K562 (cell line): ENCODE data around the gene BHLHE40. TPM values are rescaled to one million over a fixed set of nuclear protein-coding genes. Genes with fewer than 3 reads are reported as not detected.

ENCODE experiments used
- CEBPG ChIP-seq, 3 experiments: fragments of 200-800 bp in 1 of 3; sonication (Bioruptor generic) in 1 of 3; sonication (generic) in 1 of 3; formaldehyde crosslinking in 1 of 3; IDR thresholded peaks in 2 of 3; conservative IDR thresholded peaks in 1 of 3; 2 replicates each; pipeline versions ENCODE4 v1.6.1 to v1.8.0; 2016 to 2022; ENCODE audit warnings: missing compliant biosample characterization in 2 of 3, missing genetic modification characterization in 2 of 3, mild to moderate bottlenecking in 1 of 3, missing genetic modification reagents in 1 of 3
- E2F3 ChIP-seq: fragments of 250-450 bp; sonication (Bioruptor Pico); IDR thresholded peaks from 2 replicates; pipeline ENCODE4 v1.4.0; 2020; ENCODE audit warnings: mild to moderate bottlenecking
- HDAC8 ChIP-seq: fragments of 450-650 bp; IDR thresholded peaks from 2 replicates; pipeline ENCODE4 v1.6.1; 2016; ENCODE audit warnings: mild to moderate bottlenecking, missing genetic modification characterization, moderate library complexity, missing compliant biosample characterization
- KLF1 ChIP-seq: fragments of 450-650 bp; IDR thresholded peaks from 2 replicates; pipeline ENCODE4 v1.6.1; 2016; ENCODE audit warnings: missing genetic modification characterization, missing compliant biosample characterization
- MAZ ChIP-seq, 2 experiments: fragments of 450-650 bp in 1 of 2; sonication (generic) in 1 of 2; formaldehyde crosslinking; IDR thresholded peaks in 1 of 2; conservative IDR thresholded peaks in 1 of 2; 2 replicates each; pipeline versions ENCODE4 v1.4.0 to v1.5.0; 2020; ENCODE audit warnings: mild to moderate bottlenecking in 1 of 2, missing genetic modification reagents in 1 of 2
- MEF2D ChIP-seq: conservative IDR thresholded peaks from 2 replicates; pipeline ENCODE4 v1.6.1; 2016; ENCODE audit warnings: low read depth, missing genetic modification characterization, missing compliant biosample characterization
- MXI1 ChIP-seq: IDR thresholded peaks from 2 replicates; pipeline ENCODE4 v1.6.1; 2011; ENCODE audit warnings: low read depth, mild to moderate bottlenecking, improper control_type of control experiment, low read length
- RAD21 ChIP-seq, 2 experiments: fragments of 250-450 bp in 1 of 2; fragments of 450-650 bp in 1 of 2; sonication (Bioruptor Pico) in 1 of 2; formaldehyde crosslinking in 1 of 2; IDR thresholded peaks in 1 of 2; conservative IDR thresholded peaks in 1 of 2; 2 replicates each; pipeline versions ENCODE4 v1.4.0 to v1.8.0; 2020 to 2022; ENCODE audit warnings: mild to moderate bottlenecking in 2 of 2, moderate library complexity in 1 of 2
- SOX6 ChIP-seq: fragments of 450-650 bp; IDR thresholded peaks from 2 replicates; pipeline ENCODE4 v1.6.1; 2014; ENCODE audit warnings: mild to moderate bottlenecking
- TCF3 ChIP-seq: sonication (generic); formaldehyde crosslinking; IDR thresholded peaks from 2 replicates; pipeline ENCODE4 v1.4.0; 2020; ENCODE audit warnings: mild to moderate bottlenecking, missing genetic modification reagents
- ZBTB34 ChIP-seq: fragments of 250-450 bp; sonication (Bioruptor Pico); IDR thresholded peaks from 2 replicates; pipeline ENCODE4 v1.8.0; 2021; ENCODE audit warnings: mild to moderate bottlenecking, moderate library complexity
- ZNF699 ChIP-seq: fragments of 250-450 bp; sonication (Bioruptor Pico); IDR thresholded peaks from 2 replicates; pipeline ENCODE4 v1.8.0; 2021; ENCODE audit warnings: mild to moderate bottlenecking, moderate library complexity; ENCODE audit not compliant: insufficient replicate concordance
- ZNF740 ChIP-seq, 3 experiments: fragments of 200-800 bp in 1 of 3; sonication (Bioruptor generic) in 1 of 3; sonication (generic) in 1 of 3; formaldehyde crosslinking in 1 of 3; IDR thresholded peaks; 2 replicates each; pipeline versions ENCODE4 v1.6.1 to v1.8.0; 2016 to 2022; ENCODE audit warnings: mild to moderate bottlenecking in 2 of 3, missing compliant biosample characterization in 2 of 3, missing genetic modification characterization in 2 of 3, missing genetic modification reagents in 1 of 3
- ZSCAN32 ChIP-seq: fragments of 450-650 bp; formaldehyde crosslinking; IDR thresholded peaks from 2 replicates; pipeline ENCODE4 v1.4.0; 2020; ENCODE audit warnings: mild to moderate bottlenecking, moderate library complexity
- polyA plus RNA-seq, 8 experiments: library from polyadenylated mRNA; depleted of rRNA in 4 of 8; stranded (reverse) in 5 of 8; unstranded in 3 of 8; fragments of >200 nt; fragmentation: Nextera tagmentation in 2 of 8; fragmentation: Illumina TruSeq in 1 of 8; extraction: Ambion mirVana in 2 of 8; extraction: Trizol in 1 of 8; gene quantifications; 2 replicates each; pipeline versions ENCODE4 v1.2.1 to v1.2.3, GENCODE V29; 2011 to 2014; ENCODE audit warnings: inconsistent platforms in 1 of 8, missing spikeins in 1 of 8
- total RNA-seq, 7 experiments: library from RNA; depleted of rRNA in 6 of 7; stranded (reverse); fragments of >200 nt in 6 of 7; fragmentation: Illumina TruSeq in 2 of 7; extraction: Trizol in 2 of 7; gene quantifications; 2 replicates each; pipeline versions ENCODE4 v1.2.1 to v1.2.3, GENCODE V29; 2011 to 2021; ENCODE audit warnings: low replicate concordance in 1 of 7
- TF ChIP-seq, protein P1 (sequence below): fragments of 250-450 bp; sonication (Bioruptor Pico); IDR thresholded peaks from 2 replicates; pipeline ENCODE4 v1.5.0; 2022; ENCODE audit warnings: mild to moderate bottlenecking
- TF ChIP-seq, protein P2 (sequence below): fragments of 250-450 bp; sonication (Bioruptor Pico); IDR thresholded peaks from 2 replicates; pipeline ENCODE4 v1.4.0; 2020
- TF ChIP-seq, protein P3 (sequence below): fragments of 250-450 bp; sonication (Bioruptor Pico); IDR thresholded peaks from 2 replicates; pipeline ENCODE4 v1.4.0; 2020; ENCODE audit warnings: mild to moderate bottlenecking

The BHLHE40 gene
- total and polyA plus RNA-seq, 9 of the 15 experiments (the other 6 are each of a cell fraction or from before 2014, with no cell fraction given) = 12.0 to 83.9 (median 31.4) TPM

GRCh38 chr3:4988983-4989834 lies 10.0 kb downstream of the BHLHE40 start (continued):
- TF ChIP-seq CEBPG (CRISPR knock-in tag; IDR thresholded peaks at IDR 0.05) = no peak
- TF ChIP-seq CEBPG (tag; conservative IDR thresholded peaks at IDR 0.05 in 1 of 2, IDR thresholded peaks at IDR 0.05 in 1 of 2) = no peak
- no peak for TF ChIP-seq SOX6
- TF ChIP-seq, protein P1, sequence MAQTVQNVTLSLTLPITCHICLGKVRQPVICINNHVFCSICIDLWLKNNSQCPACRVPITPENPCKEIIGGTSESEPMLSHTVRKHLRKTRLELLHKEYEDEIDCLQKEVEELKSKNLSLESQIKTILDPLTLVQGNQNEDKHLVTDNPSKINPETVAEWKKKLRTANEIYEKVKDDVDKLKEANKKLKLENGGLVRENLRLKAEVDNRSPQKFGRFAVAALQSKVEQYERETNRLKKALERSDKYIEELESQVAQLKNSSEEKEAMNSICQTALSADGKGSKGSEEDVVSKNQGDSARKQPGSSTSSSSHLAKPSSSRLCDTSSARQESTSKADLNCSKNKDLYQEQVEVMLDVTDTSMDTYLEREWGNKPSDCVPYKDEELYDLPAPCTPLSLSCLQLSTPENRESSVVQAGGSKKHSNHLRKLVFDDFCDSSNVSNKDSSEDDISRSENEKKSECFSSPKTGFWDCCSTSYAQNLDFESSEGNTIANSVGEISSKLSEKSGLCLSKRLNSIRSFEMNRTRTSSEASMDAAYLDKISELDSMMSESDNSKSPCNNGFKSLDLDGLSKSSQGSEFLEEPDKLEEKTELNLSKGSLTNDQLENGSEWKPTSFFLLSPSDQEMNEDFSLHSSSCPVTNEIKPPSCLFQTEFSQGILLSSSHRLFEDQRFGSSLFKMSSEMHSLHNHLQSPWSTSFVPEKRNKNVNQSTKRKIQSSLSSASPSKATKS (CRISPR knock-in tag) = peak; percentile 19; the same call in 1 of the 2 replicates
- 0 out of 2 replicates have a peak, but pooled peaks have one; percentile 33 for TF ChIP-seq ZBTB34 (CRISPR knock-in tag)
- peak; percentile 76; the same call in 1 of the 2 replicates for TF ChIP-seq ZSCAN32
- no peak for TF ChIP-seq ZNF740 (CRISPR knock-in tag; IDR thresholded peaks at IDR 0.05)
- TF ChIP-seq ZNF740 (tag; IDR thresholded peaks at IDR 0.05) = peak in 1 of 2 experiments; percentile 74; a peak in 2 of 4 replicates
- peak; percentile 33; the same call in 1 of the 2 replicates for TF ChIP-seq MEF2D (tag)
- TF ChIP-seq, protein P2, sequence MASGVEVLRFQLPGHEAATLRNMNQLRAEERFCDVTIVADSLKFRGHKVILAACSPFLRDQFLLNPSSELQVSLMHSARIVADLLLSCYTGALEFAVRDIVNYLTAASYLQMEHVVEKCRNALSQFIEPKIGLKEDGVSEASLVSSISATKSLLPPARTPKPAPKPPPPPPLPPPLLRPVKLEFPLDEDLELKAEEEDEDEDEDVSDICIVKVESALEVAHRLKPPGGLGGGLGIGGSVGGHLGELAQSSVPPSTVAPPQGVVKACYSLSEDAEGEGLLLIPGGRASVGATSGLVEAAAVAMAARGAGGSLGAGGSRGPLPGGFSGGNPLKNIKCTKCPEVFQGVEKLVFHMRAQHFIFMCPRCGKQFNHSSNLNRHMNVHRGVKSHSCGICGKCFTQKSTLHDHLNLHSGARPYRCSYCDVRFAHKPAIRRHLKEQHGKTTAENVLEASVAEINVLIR (CRISPR knock-in tag) = peak; percentile 39
- TF ChIP-seq KLF1 = peak; percentile 40; the same call in 1 of the 2 replicates
- TF ChIP-seq, protein P3, sequence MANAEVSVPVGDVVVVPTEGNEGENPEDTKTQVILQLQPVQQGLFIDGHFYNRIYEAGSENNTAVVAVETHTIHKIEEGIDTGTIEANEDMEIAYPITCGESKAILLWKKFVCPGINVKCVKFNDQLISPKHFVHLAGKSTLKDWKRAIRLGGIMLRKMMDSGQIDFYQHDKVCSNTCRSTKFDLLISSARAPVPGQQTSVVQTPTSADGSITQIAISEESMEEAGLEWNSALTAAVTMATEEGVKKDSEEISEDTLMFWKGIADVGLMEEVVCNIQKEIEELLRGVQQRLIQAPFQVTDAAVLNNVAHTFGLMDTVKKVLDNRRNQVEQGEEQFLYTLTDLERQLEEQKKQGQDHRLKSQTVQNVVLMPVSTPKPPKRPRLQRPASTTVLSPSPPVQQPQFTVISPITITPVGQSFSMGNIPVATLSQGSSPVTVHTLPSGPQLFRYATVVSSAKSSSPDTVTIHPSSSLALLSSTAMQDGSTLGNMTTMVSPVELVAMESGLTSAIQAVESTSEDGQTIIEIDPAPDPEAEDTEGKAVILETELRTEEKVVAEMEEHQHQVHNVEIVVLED = peak; percentile 25; the same call in 1 of the 2 replicates
- 0 out of 4 replicates have a peak, but pooled peaks of 1 of the 2 experiments have one; percentile 11 for TF ChIP-seq RAD21 (CRISPR knock-in tag; conservative IDR thresholded peaks at IDR 0.05 in 1 of 2, IDR thresholded peaks at IDR 0.05 in 1 of 2)
- TF ChIP-seq ZNF699 (CRISPR knock-in tag) = no peak
- peak; percentile 81 for TF ChIP-seq TCF3 (CRISPR knock-in tag)
- no peak for TF ChIP-seq MXI1
- TF ChIP-seq E2F3 (CRISPR knock-in tag) = peak; percentile 32; the same call in 1 of the 2 replicates
- TF ChIP-seq HDAC8 (tag) = peak; percentile 85
- peak in 1 of 2 experiments; percentile 68; a peak in 2 of 4 replicates for TF ChIP-seq MAZ (CRISPR knock-in tag; conservative IDR thresholded peaks at IDR 0.05 in 1 of 2, IDR thresholded peaks at IDR 0.05 in 1 of 2)
